Upper lobe of left lung (tissue), 6 donors: ENCODE measurements around the gene LRIT2. TPM values are rescaled to one million over a fixed set of nuclear protein-coding genes. Genes with fewer than 3 reads are reported as not detected.

ENCODE experiments used
- total RNA-seq, 6 donors: library from RNA; depleted of rRNA in 4 of 6; stranded (reverse); fragments of >200 nt in 4 of 6; gene quantifications; one replicate each; pipeline versions ENCODE4 v1.1.0 to v1.2.1, GENCODE V29; 2016 to 2021
- donor health status: DM: no; HTN: no; CAD: no; lungs with moderate emphysema.
- donor health status: DM: no; HTN: yes; CAD: no; lungs with severe emphysema.

The LRIT2 gene
- total RNA-seq, 6 donors from 2014 or later, result not detected

Other genes with a start within 250 kb of the LRIT2 start
- gene GHITM, start 86.0 kb downstream of the LRIT2 start, total RNA-seq, result 100 to 1,000 TPM in 4 of 6 donors, 10 to 100 TPM in 2; 40.9 to 130 (median 113) TPM
- gene GPR15LG, start 51.7 kb downstream of the LRIT2 start, total RNA-seq, result under 1 TPM in 1 of 6 donors, not detected in 5; 0.37 TPM
- gene CDHR1, start 31.0 kb downstream of the LRIT2 start, total RNA-seq, result under 1 TPM in 4 of 6 donors, not detected in 2; 0.30 to 0.46 (median 0.33) TPM
- not detected for gene LRIT1, start 16.0 kb upstream of the LRIT2 start, total RNA-seq
- 10 to 100 TPM in 1 of 6 donors, under 1 TPM in 2, not detected in 3; 0.49 to 14.7 (median 0.91) TPM for gene RGR, start 19.5 kb upstream of the LRIT2 start, total RNA-seq
- 10 to 100 TPM; 28.7 to 78.9 (median 52.6) TPM for gene CCSER2, start 103.0 kb upstream of the LRIT2 start, total RNA-seq